Panc1 (cell line): ENCODE data around the gene CKAP4. TPM values are rescaled to one million over a fixed set of nuclear protein-coding genes. Genes with fewer than 3 reads are reported as not detected.

Experiments used
- ATAC-seq: fragments of 200-7000 bp; cut with Tn5 transposase; 2 replicates; pipeline ENCODE4 v1.9.1; 2020; ENCODE audit warnings: mild to moderate bottlenecking, moderate library complexity
- BruUV-seq: library from RNA; stranded (reverse); fragments of 400-500 nt; replicated peaks from 2 replicates; lab custom pipeline; 2021; lab: Mats Ljungman, UMichigan
- CTCF ChIA-PET: fragments of 300-600 bp; sonication (Branson Sonifier 250); formaldehyde crosslinking; loops from one replicate; lab custom pipeline; 2022; ENCODE audit warnings: antibody characterized with exemption; lab: Charles Lee
- POLR2A ChIA-PET: fragments of 300-600 bp; sonication (Branson Sonifier 250); formaldehyde crosslinking; loops from one replicate; lab custom pipeline; 2022; ENCODE audit warnings: antibody characterized with exemption; lab: Charles Lee
- DNase-seq: peaks from one replicate; pipeline ENCODE4 v3.0.0-alpha.2; 2010; ENCODE audit warnings: low read depth, low spot score
- H3K27ac ChIP-seq: 2 replicates; pipeline ENCODE4 v1.5.1; 2011; ENCODE audit warnings: mild to moderate bottlenecking, low read length, inconsistent platforms
- H3K27me3 ChIP-seq: fragments of 200-500 bp; sonication (Bioruptor generic); 2 replicates; pipeline ENCODE4 v1.6.0; 2014; ENCODE audit warnings: low read length, inconsistent platforms; ENCODE audit not compliant: control insufficient read depth, insufficient read depth
- H3K36me3 ChIP-seq: fragments of 200-500 bp; sonication (Bioruptor generic); 2 replicates; pipeline ENCODE4 v1.5.1; 2014; ENCODE audit warnings: inconsistent platforms, mild to moderate bottlenecking, low read length, moderate library complexity; ENCODE audit not compliant: control insufficient read depth, insufficient read depth
- H3K4me1 ChIP-seq: 2 replicates; pipeline ENCODE4 v1.5.1; 2011; ENCODE audit warnings: inconsistent platforms, mild to moderate bottlenecking, low read length, moderate library complexity; ENCODE audit not compliant: control insufficient read depth, insufficient read depth
- H3K4me3 ChIP-seq, 2 experiments: 2 replicates each; pipeline ENCODE4 v1.5.1; 2011 to 2012; ENCODE audit warnings: low read depth in 2 of 2, low read length in 2 of 2, mild to moderate bottlenecking in 2 of 2, inconsistent platforms in 1 of 2, moderate library complexity in 1 of 2
- H3K9me3 ChIP-seq: fragments of 200-500 bp; sonication (Bioruptor generic); 2 replicates; pipeline ENCODE4 v1.5.1; 2014; ENCODE audit warnings: low read depth, mild to moderate bottlenecking, inconsistent platforms, low read length, moderate library complexity; ENCODE audit not compliant: control insufficient read depth, insufficient read depth
- POLR2AphosphoS5 ChIP-seq: IDR thresholded peaks from 2 replicates; pipeline ENCODE4 v1.6.1; 2012; ENCODE audit warnings: mild to moderate bottlenecking, low read depth, low read length, moderate library complexity
- REST ChIP-seq, 2 experiments: IDR thresholded peaks; 2 replicates each; pipeline ENCODE4 v1.6.1; 2011 to 2012; ENCODE audit warnings: low read depth in 2 of 2, control low read depth in 1 of 2, low read length in 1 of 2, mild to moderate bottlenecking in 1 of 2, moderate library complexity in 1 of 2; ENCODE audit not compliant: insufficient read depth in 1 of 2
- SIN3A ChIP-seq: IDR thresholded peaks from 2 replicates; pipeline ENCODE4 v1.6.1; 2012; ENCODE audit warnings: low read depth, mild to moderate bottlenecking, low read length, moderate library complexity, borderline replicate concordance; ENCODE audit not compliant: insufficient read depth
- TCF7L2 ChIP-seq: IDR thresholded peaks from 2 replicates; pipeline ENCODE4 v1.6.1; 2011; ENCODE audit warnings: mild to moderate bottlenecking, low read depth, low read length, inconsistent platforms
- in situ Hi-C: cut with HindIII; loops from 2 replicates; pipeline ENCODE4 v1.10.0; 2016; ENCODE audit warnings: low sequenced_read_pairs, low pct_unique_long_range_greater_than_20kb
- intact Hi-C: fragments of 100-400 bp; cut with micrococcal nuclease; formaldehyde crosslinking; loops from one replicate; pipeline ENCODE4 v1.10.0; 2022; ENCODE audit not compliant: unreplicated experiment
- total RNA-seq: library from RNA; stranded (reverse); gene quantifications from one replicate; pipeline ENCODE4 v1.2.1, GENCODE V29; 2021; ENCODE audit not compliant: unreplicated experiment
- TF ChIP-seq, protein P1 (sequence below): fragments of 450-650 bp; IDR thresholded peaks from 2 replicates; pipeline ENCODE4 v1.5.1; 2017; ENCODE audit warnings: mild to moderate bottlenecking

Gene CKAP4
- total RNA-seq, 1 experiment from 2014 or later = 95.9 TPM

- no peaks in the 10 kb centered on the region for H3K9me3 ChIP-seq
- no peaks in the 10 kb centered on the region for H3K4me1 ChIP-seq
- no peaks in the 10 kb centered on the region for H3K27me3 ChIP-seq
- in situ Hi-C loops (no loop called here), intact Hi-C loops (no loop called here)
- H3K36me3 ChIP-seq = no peaks in the 10 kb centered on the region
- CTCF ChIA-PET = no interaction called here
- TF ChIP-seq, protein P1, sequence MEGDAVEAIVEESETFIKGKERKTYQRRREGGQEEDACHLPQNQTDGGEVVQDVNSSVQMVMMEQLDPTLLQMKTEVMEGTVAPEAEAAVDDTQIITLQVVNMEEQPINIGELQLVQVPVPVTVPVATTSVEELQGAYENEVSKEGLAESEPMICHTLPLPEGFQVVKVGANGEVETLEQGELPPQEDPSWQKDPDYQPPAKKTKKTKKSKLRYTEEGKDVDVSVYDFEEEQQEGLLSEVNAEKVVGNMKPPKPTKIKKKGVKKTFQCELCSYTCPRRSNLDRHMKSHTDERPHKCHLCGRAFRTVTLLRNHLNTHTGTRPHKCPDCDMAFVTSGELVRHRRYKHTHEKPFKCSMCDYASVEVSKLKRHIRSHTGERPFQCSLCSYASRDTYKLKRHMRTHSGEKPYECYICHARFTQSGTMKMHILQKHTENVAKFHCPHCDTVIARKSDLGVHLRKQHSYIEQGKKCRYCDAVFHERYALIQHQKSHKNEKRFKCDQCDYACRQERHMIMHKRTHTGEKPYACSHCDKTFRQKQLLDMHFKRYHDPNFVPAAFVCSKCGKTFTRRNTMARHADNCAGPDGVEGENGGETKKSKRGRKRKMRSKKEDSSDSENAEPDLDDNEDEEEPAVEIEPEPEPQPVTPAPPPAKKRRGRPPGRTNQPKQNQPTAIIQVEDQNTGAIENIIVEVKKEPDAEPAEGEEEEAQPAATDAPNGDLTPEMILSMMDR = no peak
- TF ChIP-seq TCF7L2 = no peak
- TF ChIP-seq SIN3A = no peak
- TF ChIP-seq REST (IDR thresholded peaks at IDR 0.05; ENCODE audit: insufficient read depth in 1 of 2, low read depth in 2 of 2, low read length in 1 of 2) = no peak
- TF ChIP-seq POLR2AphosphoS5 = no peak
- H3K27ac ChIP-seq = no peak overlapping the region
- BruUV-seq = no TSS peak
- POLR2A ChIA-PET = no interaction called here
- H3K4me3 ChIP-seq = no peak overlapping the region
- ATAC-seq = no peak
- no peak for DNase-seq
Observed at GRCh38 chr12:106240821-106241220, 7.0 kb downstream of the CKAP4 start.

DNA sequence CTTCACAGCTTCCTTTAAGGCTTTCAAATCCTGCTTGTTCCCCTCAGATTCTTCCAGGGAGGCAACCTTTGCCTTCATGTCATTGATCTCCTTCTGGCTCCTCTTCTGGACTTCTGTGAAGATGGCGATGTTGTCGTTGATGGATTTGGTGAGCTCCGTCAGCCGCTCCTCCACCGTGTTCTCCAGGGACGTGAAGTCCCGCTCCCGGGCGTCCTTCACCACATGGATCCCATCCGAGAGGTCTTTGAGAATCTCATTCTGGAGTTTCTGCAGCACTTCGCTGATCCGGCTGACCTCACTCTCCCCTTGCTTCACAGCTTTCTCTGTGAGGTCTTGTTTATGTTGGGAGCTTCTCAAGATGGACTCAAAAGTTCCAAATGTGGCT, 7.9 kb downstream of the CKAP4 start:
- intact Hi-C loops = no loop called here
- POLR2A ChIA-PET = no interaction called here

More for the DNA sequence above, 7.9 kb downstream of the CKAP4 start:
- Histone ChIP-seq H3K4me3 (no peak overlapping the region), H3K4me1 (no peaks in the 10 kb centered on the region), H3K9me3 (no peaks in the 10 kb centered on the region), H3K27ac (no peak overlapping the region), H3K27me3 (no peaks in the 10 kb centered on the region), H3K36me3 (no peaks in the 10 kb centered on the region)
- CTCF ChIA-PET = no interaction called here
- ATAC-seq = no peak
- no peak for TF ChIP-seq TCF7L2
- TF ChIP-seq, protein P1 = no peak
- TF ChIP-seq SIN3A = no peak
- no peak for TF ChIP-seq POLR2AphosphoS5
- no peak for TF ChIP-seq REST (IDR thresholded peaks at IDR 0.05; ENCODE audit: insufficient read depth in 1 of 2, low read depth in 2 of 2, low read length in 1 of 2)
- in situ Hi-C loops = no loop called here
- BruUV-seq = no TSS peak
- DNase-seq = no peak
